Measurements from ENCODE around the gene LPIN2.

Gene LPIN2

GRCh38 chr18:2998644-2999043, 14.3 kb downstream of the LPIN2 start:
- no peaks in the 10 kb centered on the region for H3K27me3 ChIP-seq (ENCODE audit: control insufficient read depth in 1 of 2, insufficient read depth in 1 of 2, low read length in 2 of 2)
- no peak overlapping the region for H4K91ac ChIP-seq (ENCODE audit: low read length)
- H2BK5ac ChIP-seq (ENCODE audit: low read depth, low read length, poor library complexity, severe bottlenecking) = no peak overlapping the region
- no peak overlapping the region for H2BK15ac ChIP-seq (ENCODE audit: low read depth, poor library complexity, severe bottlenecking)
- H3K9ac ChIP-seq (ENCODE audit: low read length) = peak overlapping the region; percentile 36
- no peak overlapping the region for H3K23ac ChIP-seq (ENCODE audit: low read length in 2 of 2)
- no peak for DNase-seq
- 93% methylated on average over 3 of the region's 3 CpGs for WGBS
- no peak overlapping the region for H3K4me3 ChIP-seq (ENCODE audit: insufficient read depth in 1 of 2, low read depth in 1 of 2, low read length in 2 of 2)
- peaks cover 6% of the 10 kb centered on the region for H3K4me1 ChIP-seq (ENCODE audit: control insufficient read depth, insufficient read depth, low read depth, low read length)
- H3K14ac ChIP-seq (ENCODE audit: low read length in 2 of 2) = no peak overlapping the region
- no peak overlapping the region for H4K8ac ChIP-seq (ENCODE audit: low read length)
- H2BK12ac ChIP-seq (ENCODE audit: low read length in 2 of 2) = no peak overlapping the region
- H2AFZ ChIP-seq (ENCODE audit: low read depth, low read length) = no peak overlapping the region
- no peak overlapping the region for H3K18ac ChIP-seq (ENCODE audit: low read depth in 1 of 2, low read length in 2 of 2)
- H2BK120ac ChIP-seq (ENCODE audit: low read depth, low read length) = no peak overlapping the region
- H3K4ac ChIP-seq (ENCODE audit: low read depth in 1 of 2, low read length in 2 of 2) = no peak overlapping the region
- no peaks in the 10 kb centered on the region for H3K9me3 ChIP-seq (ENCODE audit: control insufficient read depth, low read length)
- peaks cover 3 to 18% of the 10 kb centered on the region in 2 experiments for H3K36me3 ChIP-seq (ENCODE audit: control insufficient read depth in 1 of 2, insufficient read depth in 2 of 2, low read depth in 1 of 2, low read length in 2 of 2)
- no peak overlapping the region for H3K4me2 ChIP-seq (ENCODE audit: low read length, poor library complexity, severe bottlenecking)
- H3K79me1 ChIP-seq (replicated peaks; ENCODE audit: low read length, poor library complexity, severe bottlenecking) = peaks cover 15% of the 10 kb centered on the region
- no peak overlapping the region for H2AK5ac ChIP-seq (ENCODE audit: low read length, severe bottlenecking)
- no peak overlapping the region for H3K27ac ChIP-seq (ENCODE audit: low read length, poor library complexity, severe bottlenecking)

GRCh38 chr18:2997846-2998564, 14.9 kb downstream of the LPIN2 start:
- H2BK15ac ChIP-seq (ENCODE audit: low read depth, poor library complexity, severe bottlenecking) = no peak overlapping the region
- no peak overlapping the region for H3K4me2 ChIP-seq (ENCODE audit: low read length, poor library complexity, severe bottlenecking)
- WGBS = 76% methylated on average over 3 of the region's 4 CpGs
- no peak overlapping the region for H2AK5ac ChIP-seq (ENCODE audit: low read length, severe bottlenecking)
- H2BK12ac ChIP-seq (ENCODE audit: low read length in 2 of 2) = peak overlapping the region in 1 of 2 experiments; percentile 71
- H3K4me1 ChIP-seq (ENCODE audit: control insufficient read depth, insufficient read depth, low read depth, low read length) = peaks cover 6% of the 10 kb centered on the region
- H4K8ac ChIP-seq (ENCODE audit: low read length) = peak overlapping the region; percentile 47
- no peak overlapping the region for H2BK5ac ChIP-seq (ENCODE audit: low read depth, low read length, poor library complexity, severe bottlenecking)
- H3K4me3 ChIP-seq (ENCODE audit: insufficient read depth in 1 of 2, low read depth in 1 of 2, low read length in 2 of 2) = no peak overlapping the region
- H3K27ac ChIP-seq (ENCODE audit: low read length, poor library complexity, severe bottlenecking) = no peak overlapping the region
- peaks cover 3 to 15% of the 10 kb centered on the region in 2 experiments for H3K36me3 ChIP-seq (ENCODE audit: control insufficient read depth in 1 of 2, insufficient read depth in 2 of 2, low read depth in 1 of 2, low read length in 2 of 2)
- H3K9ac ChIP-seq (ENCODE audit: low read length) = peak overlapping the region; percentile 10
- H3K18ac ChIP-seq (ENCODE audit: low read depth in 1 of 2, low read length in 2 of 2) = peak overlapping the region; percentile 23 to 52
- peak; percentile 33 for DNase-seq
- no peaks in the 10 kb centered on the region for H3K27me3 ChIP-seq (ENCODE audit: control insufficient read depth in 1 of 2, insufficient read depth in 1 of 2, low read length in 2 of 2)
- peak overlapping the region in 1 of 2 experiments; percentile 73 for H3K14ac ChIP-seq (ENCODE audit: low read length in 2 of 2)
- H3K23ac ChIP-seq (ENCODE audit: low read length in 2 of 2) = no peak overlapping the region
- H2BK120ac ChIP-seq (ENCODE audit: low read depth, low read length) = no peak overlapping the region
- H3K9me3 ChIP-seq (ENCODE audit: control insufficient read depth, low read length) = no peaks in the 10 kb centered on the region
- no peak overlapping the region for H2AFZ ChIP-seq (ENCODE audit: low read depth, low read length)
- peaks cover 13% of the 10 kb centered on the region for H3K79me1 ChIP-seq (replicated peaks; ENCODE audit: low read length, poor library complexity, severe bottlenecking)
- H4K91ac ChIP-seq (ENCODE audit: low read length) = no peak overlapping the region
- H3K4ac ChIP-seq (ENCODE audit: low read depth in 1 of 2, low read length in 2 of 2) = peak overlapping the region in 1 of 2 experiments; percentile 38

GRCh38 chr18:2997429-2997828, 15.5 kb downstream of the LPIN2 start:
- Histone ChIP-seq H2BK120ac (ENCODE audit: low read depth, low read length) (no peak overlapping the region), H2BK15ac (ENCODE audit: low read depth, poor library complexity, severe bottlenecking) (no peak overlapping the region), H2BK12ac (ENCODE audit: low read length in 2 of 2) (no peak overlapping the region), H3K4me3 (ENCODE audit: insufficient read depth in 1 of 2, low read depth in 1 of 2, low read length in 2 of 2) (no peak overlapping the region), H3K79me1 (replicated peaks; ENCODE audit: low read length, poor library complexity, severe bottlenecking) (peaks cover 11% of the 10 kb centered on the region), H3K9me3 (ENCODE audit: control insufficient read depth, low read length) (no peaks in the 10 kb centered on the region), H3K4me1 (ENCODE audit: control insufficient read depth, insufficient read depth, low read depth, low read length) (peaks cover 6% of the 10 kb centered on the region), H2AK5ac (ENCODE audit: low read length, severe bottlenecking) (no peak overlapping the region), H3K27ac (ENCODE audit: low read length, poor library complexity, severe bottlenecking) (no peak overlapping the region), H3K23ac (ENCODE audit: low read length in 2 of 2) (no peak overlapping the region), H3K18ac (ENCODE audit: low read depth in 1 of 2, low read length in 2 of 2) (no peak overlapping the region), H2AFZ (ENCODE audit: low read depth, low read length) (no peak overlapping the region), H3K9ac (ENCODE audit: low read length) (peak overlapping the region; percentile 10), H4K91ac (ENCODE audit: low read length) (no peak overlapping the region), H3K14ac (ENCODE audit: low read length in 2 of 2) (no peak overlapping the region), H3K4me2 (ENCODE audit: low read length, poor library complexity, severe bottlenecking) (no peak overlapping the region), H4K8ac (ENCODE audit: low read length) (no peak overlapping the region), H2BK5ac (ENCODE audit: low read depth, low read length, poor library complexity, severe bottlenecking) (no peak overlapping the region), H3K36me3 (ENCODE audit: control insufficient read depth in 1 of 2, insufficient read depth in 2 of 2, low read depth in 1 of 2, low read length in 2 of 2) (peaks cover 3 to 9% of the 10 kb centered on the region in 2 experiments), H3K27me3 (ENCODE audit: control insufficient read depth in 1 of 2, insufficient read depth in 1 of 2, low read length in 2 of 2) (no peaks in the 10 kb centered on the region), H3K4ac (ENCODE audit: low read depth in 1 of 2, low read length in 2 of 2) (no peak overlapping the region)
- DNase-seq = no peak

- H2BK5ac ChIP-seq (ENCODE audit: low read depth, low read length, poor library complexity, severe bottlenecking) = no peak overlapping the region
- no peak overlapping the region for H3K9ac ChIP-seq (ENCODE audit: low read length)
- no peak overlapping the region for H4K91ac ChIP-seq (ENCODE audit: low read length)
- H2BK12ac ChIP-seq (ENCODE audit: low read length in 2 of 2) = no peak overlapping the region
- H3K4me3 ChIP-seq (ENCODE audit: insufficient read depth in 1 of 2, low read depth in 1 of 2, low read length in 2 of 2) = no peak overlapping the region
- no peak overlapping the region for H3K23ac ChIP-seq (ENCODE audit: low read length in 2 of 2)
- H3K36me3 ChIP-seq (ENCODE audit: control insufficient read depth in 1 of 2, insufficient read depth in 2 of 2, low read depth in 1 of 2, low read length in 2 of 2) = peaks cover 3 to 4% of the 10 kb centered on the region in 2 experiments
- peaks cover 6% of the 10 kb centered on the region for H3K4me1 ChIP-seq (ENCODE audit: control insufficient read depth, insufficient read depth, low read depth, low read length)
- H2AFZ ChIP-seq (ENCODE audit: low read depth, low read length) = no peak overlapping the region
- DNase-seq = no peak
- 77% methylated on average over 5 of the region's 6 CpGs for WGBS
- H3K27me3 ChIP-seq (ENCODE audit: control insufficient read depth in 1 of 2, insufficient read depth in 1 of 2, low read length in 2 of 2) = no peaks in the 10 kb centered on the region
- no peak overlapping the region for H3K4ac ChIP-seq (ENCODE audit: low read depth in 1 of 2, low read length in 2 of 2)
- no peak overlapping the region for H4K8ac ChIP-seq (ENCODE audit: low read length)
- no peak overlapping the region for H3K27ac ChIP-seq (ENCODE audit: low read length, poor library complexity, severe bottlenecking)
- no peak overlapping the region for H2BK15ac ChIP-seq (ENCODE audit: low read depth, poor library complexity, severe bottlenecking)
- H2AK5ac ChIP-seq (ENCODE audit: low read length, severe bottlenecking) = no peak overlapping the region
- H2BK120ac ChIP-seq (ENCODE audit: low read depth, low read length) = no peak overlapping the region
- H3K4me2 ChIP-seq (ENCODE audit: low read length, poor library complexity, severe bottlenecking) = peak overlapping the region; percentile 4
- H3K9me3 ChIP-seq (ENCODE audit: control insufficient read depth, low read length) = no peaks in the 10 kb centered on the region
- H3K79me1 ChIP-seq (replicated peaks; ENCODE audit: low read length, poor library complexity, severe bottlenecking) = peaks cover 13% of the 10 kb centered on the region
- no peak overlapping the region for H3K18ac ChIP-seq (ENCODE audit: low read depth in 1 of 2, low read length in 2 of 2)
- H3K14ac ChIP-seq (ENCODE audit: low read length in 2 of 2) = no peak overlapping the region
Observed at GRCh38 chr18:2994603-2995432, 18.1 kb downstream of the LPIN2 start.
